ENCODE data around the gene EPHA6. TPM values are rescaled to one million over a fixed set of nuclear protein-coding genes. Genes with fewer than 3 reads are reported as not detected.

The EPHA6 gene
- total RNA-seq, 1 donor from 2014 or later, result 0.11 TPM

- no peak for DNase-seq (ENCODE audit: low spot score)
- H3K4me1 ChIP-seq, result no peaks in the 10 kb centered on the region
- no peaks in the 10 kb centered on the region for H3K36me3 ChIP-seq
- Mint-ChIP-seq H3K36me3 (no peaks in the 10 kb centered on the region), H3K9me3 (no peaks in the 10 kb centered on the region), H3K27ac (no peak overlapping the region), H3K4me1 (no peaks in the 10 kb centered on the region), H3K4me3 (no peak overlapping the region), H3K27me3 (ENCODE audit: insufficient read depth, low read depth) (peaks cover 4% of the 10 kb centered on the region)
- no peak overlapping the region for H3K9ac ChIP-seq
- H3K27ac ChIP-seq, result no peak overlapping the region
- no peaks in the 10 kb centered on the region for H4K20me1 ChIP-seq (ENCODE audit: low read depth)
- H3F3A ChIP-seq (ENCODE audit: low read depth), result no peaks in the 10 kb centered on the region
- H3K9me3 ChIP-seq (ENCODE audit: low read depth), result no peaks in the 10 kb centered on the region
- TF ChIP-seq CTCF (IDR thresholded peaks at IDR 0.05), result no peak
- no peak for TF ChIP-seq EZH2phosphoT487 (IDR thresholded peaks at IDR 0.05)
- no peak for TF ChIP-seq EZH2 (IDR thresholded peaks at IDR 0.05)
- no peaks in the 10 kb centered on the region for H3K27me3 ChIP-seq
- H3K4me2 ChIP-seq, result no peak overlapping the region
- H2AFZ ChIP-seq (replicated peaks), result no peak overlapping the region
- H3K4me3 ChIP-seq, result no peak overlapping the region
- H3K79me2 ChIP-seq (ENCODE audit: low read depth), result no peaks in the 10 kb centered on the region
Measured at GRCh38 chr3:97197830-97198229, 383.4 kb downstream of the EPHA6 start.

- Histone ChIP-seq H3K9ac (no peak overlapping the region), H3K4me1 (no peaks in the 10 kb centered on the region), H3K79me2 (ENCODE audit: low read depth) (no peaks in the 10 kb centered on the region), H3K9me3 (ENCODE audit: low read depth) (no peaks in the 10 kb centered on the region), H2AFZ (replicated peaks) (no peak overlapping the region), H3K4me3 (no peak overlapping the region), H3K4me2 (no peak overlapping the region), H3K27ac (no peak overlapping the region), H3K36me3 (no peaks in the 10 kb centered on the region), H4K20me1 (ENCODE audit: low read depth) (no peaks in the 10 kb centered on the region), H3K27me3 (no peaks in the 10 kb centered on the region), H3F3A (ENCODE audit: low read depth) (no peaks in the 10 kb centered on the region)
- no peaks in the 10 kb centered on the region for H3K9me3 Mint-ChIP-seq
- no peak overlapping the region for H3K4me3 Mint-ChIP-seq
- no peaks in the 10 kb centered on the region for H3K36me3 Mint-ChIP-seq
- no peak for DNase-seq (ENCODE audit: low spot score)
- H3K27ac Mint-ChIP-seq, result no peak overlapping the region
- H3K4me1 Mint-ChIP-seq, result no peaks in the 10 kb centered on the region
- no peak for TF ChIP-seq CTCF (IDR thresholded peaks at IDR 0.05)
- no peak for TF ChIP-seq EZH2phosphoT487 (IDR thresholded peaks at IDR 0.05)
- no peak for TF ChIP-seq EZH2 (IDR thresholded peaks at IDR 0.05)
- peaks cover 4% of the 10 kb centered on the region for H3K27me3 Mint-ChIP-seq (ENCODE audit: insufficient read depth, low read depth)
Measured at GRCh38 chr3:97200387-97200786, 386.0 kb downstream of the EPHA6 start.

GRCh38 chr3:97201814-97202213, 387.4 kb downstream of the EPHA6 start:
- Mint-ChIP-seq H3K4me1 (no peaks in the 10 kb centered on the region), H3K9me3 (no peaks in the 10 kb centered on the region), H3K4me3 (no peak overlapping the region), H3K36me3 (no peaks in the 10 kb centered on the region), H3K27me3 (ENCODE audit: insufficient read depth, low read depth) (peaks cover 4% of the 10 kb centered on the region), H3K27ac (no peak overlapping the region)
- no peaks in the 10 kb centered on the region for H3K9me3 ChIP-seq (ENCODE audit: low read depth)
- no peak overlapping the region for H2AFZ ChIP-seq (replicated peaks)
- H3F3A ChIP-seq (ENCODE audit: low read depth), result no peaks in the 10 kb centered on the region
- no peaks in the 10 kb centered on the region for H3K4me1 ChIP-seq
- H4K20me1 ChIP-seq (ENCODE audit: low read depth), result no peaks in the 10 kb centered on the region
- no peaks in the 10 kb centered on the region for H3K79me2 ChIP-seq (ENCODE audit: low read depth)
- no peaks in the 10 kb centered on the region for H3K27me3 ChIP-seq
- no peak overlapping the region for H3K27ac ChIP-seq
- TF ChIP-seq CTCF (IDR thresholded peaks at IDR 0.05) (no peak), EZH2phosphoT487 (IDR thresholded peaks at IDR 0.05) (no peak), EZH2 (IDR thresholded peaks at IDR 0.05) (no peak)
- H3K36me3 ChIP-seq, result no peaks in the 10 kb centered on the region
- no peak overlapping the region for H3K9ac ChIP-seq
- H3K4me2 ChIP-seq, result no peak overlapping the region
- H3K4me3 ChIP-seq, result no peak overlapping the region
- no peak for DNase-seq (ENCODE audit: low spot score)

Data from neural progenitor cell (in vitro differentiated cells).